Measurements from ENCODE around the gene GPR15LG.

GPR15LG gene

DNA sequence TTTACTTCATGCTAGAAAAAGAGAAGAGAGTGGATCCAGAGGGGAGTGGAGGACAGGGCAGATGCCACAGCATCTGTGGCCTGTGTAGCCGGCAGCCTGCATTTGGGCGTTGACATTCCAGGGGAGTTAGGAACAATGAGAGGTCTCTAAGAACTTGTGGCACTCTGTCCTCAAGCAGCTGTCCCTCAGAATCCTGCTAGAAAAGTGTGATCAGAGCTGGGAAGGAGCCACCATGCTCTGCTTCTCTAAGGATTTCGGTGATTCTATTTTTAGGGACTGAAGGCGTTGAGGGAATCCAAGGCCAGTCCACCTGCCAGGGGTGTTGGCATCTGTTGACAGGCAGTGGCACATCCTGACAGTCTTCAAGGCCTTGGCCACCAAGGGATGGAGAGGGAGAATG, 44.1 kb downstream of the GPR15LG start:
- DNase-seq: no peak

DNA sequence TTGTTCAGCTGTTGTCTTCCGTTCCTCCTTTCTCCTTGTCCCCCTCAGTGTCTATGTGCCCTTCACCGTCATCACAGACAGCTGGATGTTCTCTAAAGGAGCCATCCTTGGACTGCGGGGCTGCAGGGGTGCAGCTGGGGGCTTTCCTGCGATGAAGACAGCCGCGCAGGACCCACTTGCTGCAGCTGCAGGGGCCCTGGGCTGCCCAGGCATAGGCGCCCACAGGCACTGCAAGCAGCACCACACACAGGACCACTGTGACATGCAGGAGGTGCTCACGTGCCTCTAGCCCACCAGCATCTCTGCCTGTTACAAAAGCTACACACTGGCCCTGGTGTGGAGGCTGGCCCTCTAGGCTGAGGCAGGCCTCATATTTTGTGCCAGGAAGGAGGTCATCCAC, 48.3 kb downstream of the GPR15LG start:
- DNase-seq: no peak

DNA sequence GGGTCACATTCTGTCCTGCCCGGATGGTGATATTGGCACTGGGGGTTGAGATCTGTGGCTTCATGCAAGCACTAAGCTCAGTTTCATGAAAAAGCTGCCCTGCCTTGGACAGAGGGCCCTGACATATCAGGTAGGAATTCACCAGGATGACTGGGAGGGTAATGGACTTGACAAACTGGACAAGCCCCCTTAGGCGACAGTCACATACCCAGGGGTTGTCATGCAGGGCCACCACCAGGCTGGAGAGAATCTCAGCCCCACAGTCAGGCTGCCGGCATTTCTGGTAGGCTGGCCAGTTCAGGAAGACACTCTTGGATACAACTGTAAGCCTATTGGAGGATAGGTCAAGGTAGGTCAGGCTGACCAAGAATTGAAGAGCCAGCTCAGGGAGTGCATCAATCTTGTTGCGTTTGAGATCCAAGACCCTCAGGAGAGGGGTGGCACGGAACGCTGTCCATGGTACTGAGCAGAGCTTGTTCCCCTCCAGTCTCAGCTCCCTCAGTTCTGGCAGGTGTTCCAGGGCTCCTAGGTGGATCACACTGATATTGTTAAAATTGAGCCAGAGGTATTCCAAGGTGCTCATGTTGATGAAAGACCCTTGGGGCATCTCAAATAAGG, 50.9 kb downstream of the GPR15LG start:
- no peak for DNase-seq

DNA sequence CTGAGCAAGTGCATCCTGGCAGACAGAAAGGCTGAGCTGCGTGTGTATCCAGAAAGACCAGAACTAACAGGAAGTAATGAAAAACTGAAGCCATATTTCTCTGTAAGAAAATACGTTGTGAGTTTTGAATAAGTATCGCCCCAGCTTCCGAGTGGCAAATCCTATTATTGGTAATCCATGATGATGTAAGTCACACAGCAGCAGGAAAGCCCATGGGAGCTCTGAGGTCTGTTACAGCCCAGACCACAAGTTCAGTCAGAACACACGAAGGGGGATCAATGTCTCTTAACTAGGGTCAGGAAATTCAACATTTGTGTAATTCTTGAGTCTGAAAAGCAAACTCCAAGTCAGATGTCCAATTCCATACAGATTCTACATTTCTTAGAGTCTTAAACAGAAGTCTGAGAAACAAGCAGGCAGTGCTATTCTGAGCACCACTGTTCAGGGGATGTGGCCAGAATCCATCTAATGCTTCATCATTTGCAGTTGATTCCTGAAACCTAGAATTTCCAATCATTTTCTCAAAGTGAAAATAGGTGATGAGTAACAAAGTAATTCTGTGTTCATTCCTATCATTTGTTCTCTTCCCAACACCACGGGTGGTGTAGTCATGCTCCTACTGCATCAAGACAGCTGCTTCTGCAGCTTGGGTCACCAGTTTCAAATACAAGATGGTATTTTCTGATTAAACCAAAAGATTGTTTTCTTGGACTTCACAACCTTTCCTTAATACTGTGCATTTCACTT, 52.0 kb downstream of the GPR15LG start, which contains the start of gene LRIT2:
LRIT2 (minus strand) TSS at position 118 of the 747 bp plus-strand sequence; CDS start at position 94, 24 bp downstream.
- DNase-seq: no peak

DNA sequence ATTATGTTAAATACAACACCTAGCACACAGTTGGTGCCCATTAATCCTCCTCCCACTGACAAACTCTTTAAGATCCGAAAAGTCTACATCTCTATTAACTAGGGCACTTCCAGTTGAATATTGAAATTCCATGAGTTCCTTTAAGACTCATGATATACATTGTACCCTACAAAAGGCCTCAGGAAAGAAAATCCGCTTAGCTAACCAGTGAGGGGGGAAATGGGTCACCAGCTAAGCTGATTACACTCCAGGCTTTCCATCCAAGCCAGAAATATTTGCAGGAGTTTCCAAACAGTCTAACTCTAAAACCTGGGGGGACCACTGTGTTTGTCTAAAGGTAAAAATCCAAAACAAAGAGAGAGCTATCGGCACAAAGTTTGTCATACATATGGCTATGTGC, 53.0 kb downstream of the GPR15LG start:
- DNase-seq: no peak

DNA sequence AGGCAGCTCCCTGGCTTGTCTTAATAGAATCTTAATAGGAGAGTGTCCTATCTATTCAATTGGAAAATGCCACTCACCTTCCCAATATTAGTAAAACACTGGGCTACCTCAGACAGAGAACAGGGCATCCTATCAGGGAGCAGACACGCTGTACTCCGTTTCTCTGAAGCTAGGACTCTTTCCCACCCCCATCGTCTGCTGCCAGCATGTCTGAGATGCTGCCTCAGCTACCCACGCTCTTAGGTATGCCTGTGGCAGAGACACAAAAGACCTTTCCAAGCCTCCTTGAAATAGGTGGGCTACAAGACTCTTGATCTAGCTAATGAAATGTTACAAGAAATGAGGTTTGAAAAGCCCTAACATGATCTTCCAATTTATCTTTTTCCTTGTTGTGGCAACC, 54.2 kb downstream of the GPR15LG start:
- DNase-seq: no peak

DNA sequence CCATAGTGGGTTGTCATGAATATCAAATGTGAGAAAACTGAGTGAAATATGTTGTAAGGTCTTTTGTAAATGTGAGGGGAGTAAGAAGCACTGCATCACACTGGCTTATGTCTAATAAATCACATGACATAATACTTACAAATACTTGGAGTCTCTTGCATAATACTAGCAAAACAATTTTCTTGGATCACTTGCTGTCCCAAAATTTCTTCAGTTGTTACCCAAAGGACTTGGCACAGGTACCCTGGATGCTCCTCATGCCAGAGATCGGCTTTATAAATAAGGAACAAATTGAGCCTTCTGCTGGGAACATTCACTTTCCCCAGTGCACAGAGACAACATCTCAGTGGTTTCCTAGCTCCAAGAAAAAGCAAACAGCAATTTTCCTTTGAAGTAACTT, 56.8 kb downstream of the GPR15LG start:
- DNase-seq: no peak

DNA sequence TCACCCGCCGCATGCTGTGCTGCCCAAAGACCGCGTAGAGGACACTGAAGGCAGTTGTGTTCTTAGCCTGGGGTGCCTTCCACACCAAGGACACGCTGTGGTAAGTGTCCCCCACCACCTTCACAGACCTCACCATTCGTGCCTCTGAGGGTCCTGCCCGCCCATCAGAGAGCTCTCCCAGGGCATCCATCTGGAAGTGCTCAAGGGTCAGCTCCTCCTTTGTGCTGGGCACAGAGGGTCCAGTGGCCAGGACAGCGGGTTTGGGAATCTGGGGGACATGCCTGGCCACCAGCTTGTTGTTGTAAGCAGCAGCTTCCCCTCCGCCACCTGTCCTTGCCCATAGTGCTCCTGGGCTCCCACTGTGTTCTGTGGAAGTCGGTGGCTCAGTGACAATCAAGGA, 58.8 kb downstream of the GPR15LG start:
- no peak for DNase-seq

DNA sequence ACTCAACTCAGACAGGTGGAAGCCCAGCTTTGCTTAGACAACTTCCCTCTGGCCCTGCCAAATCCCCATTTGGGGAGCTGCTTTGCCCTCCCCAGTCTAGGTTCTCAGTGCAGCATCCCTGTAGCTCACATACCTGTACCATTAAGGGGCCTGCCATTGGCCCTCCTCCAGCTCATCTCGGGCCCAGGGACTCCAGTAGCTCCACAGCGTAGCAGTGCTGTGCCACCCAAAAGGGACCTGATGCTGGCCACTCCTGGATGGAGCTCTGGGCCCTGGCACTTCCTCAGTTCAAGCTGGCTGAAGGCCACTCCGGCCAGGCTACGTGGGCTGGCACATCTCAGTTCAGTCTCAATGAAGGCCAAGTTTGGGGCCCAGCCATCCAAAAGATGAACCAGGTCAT, 60.3 kb downstream of the GPR15LG start:
- no peak for DNase-seq

DNA sequence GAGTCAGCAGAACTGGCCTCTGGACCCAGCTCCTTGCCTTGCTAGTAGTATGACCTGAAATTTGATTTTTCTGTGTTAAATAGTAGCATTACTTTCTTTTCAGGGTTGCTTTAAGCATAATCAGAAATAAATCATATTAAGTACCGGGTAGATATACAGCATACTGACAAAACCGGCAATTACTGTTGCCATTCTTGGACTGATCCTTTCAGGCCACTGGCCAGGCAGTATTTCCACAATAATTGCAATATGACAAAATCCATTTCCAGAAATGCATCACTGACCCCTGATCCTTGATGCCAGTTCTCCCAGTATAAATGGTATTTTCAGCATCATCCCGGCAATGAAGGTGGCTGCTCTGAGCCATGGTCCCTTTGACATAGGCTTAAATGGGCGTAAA, 60.9 kb downstream of the GPR15LG start:
- DNase-seq: no peak
